Hindlimb muscle (tissue), 1 donor: ENCODE measurements around the gene ZGPAT. TPM values are rescaled to one million over a fixed set of nuclear protein-coding genes. Genes with fewer than 3 reads are reported as not detected.
"Not testable (repeated sequence)": the region's sequence is repeated elsewhere in the genome, so short reads cannot be mapped to it uniquely, and the experiment has no call there.

Experiments
- DNase-seq: peaks from one replicate; pipeline ENCODE4 v3.0.0-alpha.2; 2013
- polyA plus RNA-seq: library from polyadenylated mRNA; unstranded; fragments of 120-200 nt; gene quantifications from one replicate; pipeline ENCODE4 v1.2.1, GENCODE V29; 2013; ENCODE audit not compliant: insufficient read length

ZGPAT gene, protein sequence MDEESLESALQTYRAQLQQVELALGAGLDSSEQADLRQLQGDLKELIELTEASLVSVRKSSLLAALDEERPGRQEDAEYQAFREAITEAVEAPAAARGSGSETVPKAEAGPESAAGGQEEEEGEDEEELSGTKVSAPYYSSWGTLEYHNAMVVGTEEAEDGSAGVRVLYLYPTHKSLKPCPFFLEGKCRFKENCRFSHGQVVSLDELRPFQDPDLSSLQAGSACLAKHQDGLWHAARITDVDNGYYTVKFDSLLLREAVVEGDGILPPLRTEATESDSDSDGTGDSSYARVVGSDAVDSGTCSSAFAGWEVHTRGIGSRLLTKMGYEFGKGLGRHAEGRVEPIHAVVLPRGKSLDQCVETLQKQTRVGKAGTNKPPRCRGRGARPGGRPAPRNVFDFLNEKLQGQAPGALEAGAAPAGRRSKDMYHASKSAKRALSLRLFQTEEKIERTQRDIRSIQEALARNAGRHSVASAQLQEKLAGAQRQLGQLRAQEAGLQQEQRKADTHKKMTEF
- 17.1 TPM for polyA plus RNA-seq

DNA sequence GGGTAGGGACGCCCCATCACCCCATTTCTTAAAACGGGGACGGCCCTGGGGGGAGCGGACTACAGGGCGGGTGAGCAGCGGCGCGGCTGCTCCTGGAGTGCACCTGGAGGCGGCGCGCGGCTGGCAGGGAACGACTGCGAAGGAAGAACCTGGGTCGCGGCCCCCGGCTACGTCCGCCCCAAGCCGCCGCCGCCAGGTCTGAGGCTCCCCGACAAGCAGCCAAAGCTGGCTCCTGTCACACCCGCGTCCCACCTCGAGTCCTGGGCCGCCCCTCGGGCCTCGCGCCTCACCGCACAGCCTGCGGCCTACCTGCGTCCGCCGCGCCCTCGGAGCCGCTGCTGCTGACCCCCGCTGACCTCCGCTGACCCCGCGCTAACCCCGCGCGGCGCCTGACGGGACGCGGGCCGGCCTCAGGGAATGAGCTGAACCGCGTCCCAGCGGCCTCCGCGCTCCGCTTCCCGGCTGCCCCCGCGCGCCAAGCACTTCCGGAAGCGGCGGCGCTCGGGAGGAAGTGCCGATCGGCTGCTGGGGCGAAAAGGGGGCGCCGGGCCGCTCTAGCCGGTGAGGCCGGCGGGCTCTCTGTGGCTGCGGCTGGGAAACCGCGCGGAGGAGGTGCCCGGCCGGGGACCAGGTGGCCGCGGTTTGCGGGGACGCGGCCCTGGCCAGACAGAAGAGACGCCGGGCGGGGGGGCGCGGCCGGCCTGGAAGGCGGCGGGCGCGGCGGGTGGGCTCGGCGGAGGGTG is at the start of gene ZGPAT, which contains the start of gene ARFRP1:
Gene ZGPAT (plus strand): TSS at position 482 of the 743 bp plus-strand sequence. CDS start 542 bp downstream, outside the sequence.
Gene ARFRP1 (minus strand): TSS at position 419 of the 743 bp plus-strand sequence. CDS start 885 bp downstream, outside the sequence.
- peak; percentile 89 for DNase-seq

DNA sequence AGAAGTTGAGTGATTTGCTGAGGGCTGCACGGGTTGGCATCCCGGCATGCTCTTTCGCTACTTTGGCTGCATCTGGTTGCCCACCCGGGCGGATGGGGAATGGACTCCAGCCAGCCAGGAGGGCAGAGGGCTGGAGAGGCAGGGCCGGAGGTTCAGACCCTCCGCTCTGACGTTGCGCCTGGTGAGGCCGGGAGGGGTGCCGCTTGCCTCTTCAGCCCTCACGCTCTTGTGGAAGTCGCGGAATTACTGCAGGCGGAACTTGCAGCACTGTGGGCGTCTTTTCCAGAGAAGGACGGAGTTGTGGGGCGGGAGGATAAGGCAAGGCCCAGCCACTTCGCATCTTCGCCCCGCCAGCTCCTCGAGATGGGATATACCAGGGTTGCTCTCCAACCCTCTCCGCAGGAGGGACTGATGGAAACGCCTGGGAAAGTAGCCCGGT is 49.1 kb upstream of the ZGPAT start:
- no peak for DNase-seq

DNA sequence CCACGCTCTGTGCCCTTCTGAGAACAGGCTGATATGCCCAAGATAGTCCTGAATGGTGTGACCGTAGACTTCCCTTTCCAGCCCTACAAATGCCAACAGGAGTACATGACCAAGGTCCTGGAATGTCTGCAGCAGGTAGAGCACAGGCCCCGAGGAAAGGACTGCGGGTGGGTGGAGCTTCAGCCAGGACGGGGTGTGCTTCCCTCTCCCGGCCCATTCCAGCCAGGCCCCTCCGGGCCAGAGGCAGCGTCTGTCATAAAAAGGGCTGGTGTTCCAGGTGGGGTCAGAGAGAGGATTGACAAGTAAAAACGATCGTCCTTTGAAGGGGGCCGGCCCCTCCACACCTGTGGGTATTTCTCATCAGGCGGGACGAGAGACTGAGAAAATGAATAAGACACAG is 48.5 kb upstream of the ZGPAT start:
- no peak for DNase-seq

DNA sequence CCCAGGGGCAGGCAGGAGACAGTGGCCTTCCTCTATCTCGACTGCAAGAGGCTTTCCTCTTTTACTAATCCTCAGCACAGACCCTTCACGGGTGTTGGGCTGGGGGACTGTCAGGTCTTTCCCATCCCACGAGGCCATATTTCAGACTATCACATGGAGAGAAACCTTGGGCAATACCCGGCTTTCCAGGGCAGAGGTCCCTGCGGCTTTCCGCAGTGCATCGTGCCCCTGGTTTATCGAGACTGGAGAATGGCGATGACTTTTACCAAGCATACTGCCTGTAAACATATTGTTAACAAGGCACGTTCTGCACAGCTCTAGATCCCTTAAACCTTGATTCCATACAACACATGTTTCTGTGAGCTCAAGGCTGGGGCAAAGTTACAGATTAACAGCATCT is 47.7 kb upstream of the ZGPAT start:
- DNase-seq = not testable (repeated sequence)

DNA sequence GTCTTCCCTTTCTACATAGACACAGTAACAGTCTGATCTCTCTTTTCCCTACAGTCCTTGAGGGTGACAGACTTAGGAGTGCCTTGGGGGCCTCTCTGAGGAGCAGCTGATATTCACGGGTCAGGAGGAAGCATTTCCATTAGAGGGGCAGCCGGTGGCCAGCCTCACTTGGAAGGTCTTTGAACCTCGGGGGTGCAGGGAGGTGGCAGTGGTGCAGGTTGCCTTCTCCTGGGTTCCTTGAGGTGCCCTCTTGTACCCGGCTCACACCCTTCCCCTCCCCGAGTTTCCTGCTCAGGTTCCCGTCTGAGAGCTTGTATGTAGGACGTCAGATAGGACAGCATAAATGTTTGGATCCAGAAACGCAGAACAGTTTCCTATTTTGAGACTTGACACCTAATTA is 47.2 kb upstream of the ZGPAT start:
- no peak for DNase-seq

DNA sequence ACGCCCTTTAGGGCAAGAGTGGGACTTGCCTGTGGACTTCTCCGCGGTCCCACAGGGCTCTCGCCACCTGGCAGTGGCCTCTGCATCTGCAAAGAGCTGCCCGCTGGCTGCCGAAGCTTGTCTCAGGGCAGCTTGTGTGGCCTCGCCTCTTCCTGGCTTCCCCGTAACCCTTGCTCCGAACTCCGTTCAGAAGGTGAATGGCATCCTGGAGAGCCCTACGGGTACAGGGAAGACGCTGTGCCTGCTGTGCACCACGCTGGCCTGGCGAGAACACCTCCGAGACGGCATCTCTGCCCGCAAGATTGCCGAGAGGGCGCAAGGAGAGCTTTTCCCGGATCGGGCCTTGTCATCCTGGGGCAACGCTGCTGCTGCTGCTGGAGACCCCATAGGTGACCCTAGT is 46.7 kb upstream of the ZGPAT start:
- DNase-seq = no peak

DNA sequence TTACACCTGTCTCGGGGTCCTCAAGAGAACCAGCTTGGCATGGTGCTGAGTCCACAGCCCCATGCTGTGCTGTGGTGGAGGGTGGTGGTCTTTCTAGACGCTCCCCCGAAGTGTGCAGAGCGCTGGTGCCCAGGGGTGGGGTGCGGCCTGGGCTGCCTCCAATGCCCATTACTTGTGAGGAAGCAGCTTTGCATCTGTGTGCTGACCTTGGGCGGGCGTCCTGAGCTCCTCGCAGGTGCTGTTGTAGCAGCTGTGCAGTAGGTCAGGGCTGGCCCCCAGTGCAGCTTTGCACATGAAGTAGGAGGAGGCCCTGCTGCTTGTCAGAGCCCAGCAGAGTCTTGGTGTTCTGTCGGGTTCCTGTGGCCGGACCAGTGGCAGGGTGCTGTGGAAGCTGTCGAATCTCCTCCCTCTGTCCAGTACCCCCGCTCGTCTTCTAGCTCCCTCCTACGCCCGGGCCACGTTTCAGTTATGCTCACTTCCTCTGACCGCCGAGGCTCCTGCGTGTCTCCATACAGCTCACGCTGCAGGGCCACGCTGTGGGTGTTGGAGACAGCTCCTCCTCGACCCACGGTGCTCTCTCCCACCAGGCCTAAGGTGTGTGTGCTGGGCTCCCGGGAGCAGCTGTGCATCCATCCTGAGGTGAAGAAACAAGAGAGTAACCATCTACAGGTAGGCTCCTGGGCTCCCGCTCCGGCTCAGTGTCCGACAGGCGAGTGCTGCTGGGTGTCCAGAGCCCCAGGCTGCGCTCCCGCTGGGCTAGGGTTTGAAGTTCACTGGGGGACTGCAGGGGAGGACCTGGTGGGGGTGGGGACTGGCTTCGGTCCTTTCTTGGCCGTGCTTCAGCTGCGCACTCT is 45.7 kb upstream of the ZGPAT start:
- no peak for DNase-seq

DNA sequence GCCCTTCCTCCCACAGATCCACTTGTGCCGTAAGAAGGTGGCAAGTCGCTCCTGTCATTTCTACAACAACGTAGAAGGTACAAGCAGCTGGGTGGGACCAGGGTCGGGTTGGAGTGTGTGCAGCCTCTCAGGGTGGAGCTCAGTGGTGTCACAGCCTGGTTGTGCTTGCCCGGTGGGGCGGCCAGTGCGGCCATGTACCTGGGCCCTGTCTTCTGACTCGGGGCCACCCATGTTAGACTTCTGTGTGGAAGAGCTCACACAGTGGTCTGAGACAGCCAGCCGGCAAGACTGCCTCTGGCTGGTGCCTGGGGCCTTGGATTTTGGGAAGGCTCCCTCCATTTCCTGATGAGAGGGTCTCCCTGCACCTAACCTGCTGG is 45.0 kb upstream of the ZGPAT start:
- no peak for DNase-seq

DNA sequence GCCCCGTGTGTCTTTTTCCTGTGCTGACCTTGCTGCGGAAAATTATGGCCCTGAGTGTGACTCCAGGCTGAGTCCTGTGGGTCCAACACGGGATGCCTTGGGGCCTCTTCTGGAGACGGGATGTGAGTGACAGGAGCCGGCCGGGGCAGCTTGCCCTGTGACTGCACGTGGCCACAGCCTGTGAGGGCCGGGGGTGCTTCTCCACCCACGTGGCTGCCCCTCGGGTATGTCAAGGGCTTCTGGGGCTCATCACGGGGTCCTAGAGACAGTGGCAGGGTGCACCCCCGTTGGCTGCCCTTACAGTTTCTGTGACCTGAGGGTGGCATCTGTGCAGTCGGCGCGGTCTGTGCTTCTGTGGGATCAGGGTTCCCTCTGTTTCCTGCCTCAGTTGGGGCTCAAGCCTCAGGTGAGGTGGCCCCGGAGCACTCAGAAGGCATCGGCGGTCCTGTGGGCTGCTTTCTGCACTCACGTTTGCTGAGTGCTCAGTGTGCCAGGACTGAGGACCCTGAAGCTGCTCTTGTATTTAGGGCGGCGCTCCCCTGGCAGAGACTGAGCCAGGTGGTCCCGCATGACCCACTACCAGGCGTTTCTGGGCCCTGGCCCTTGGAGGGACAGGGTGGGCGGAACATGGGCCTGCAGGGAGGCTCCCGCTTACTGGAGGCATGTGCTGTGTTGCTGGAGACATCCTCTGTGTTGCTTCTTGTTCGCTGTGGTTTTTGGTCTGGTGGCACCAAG is 44.3 kb upstream of the ZGPAT start:
- no peak for DNase-seq

DNA sequence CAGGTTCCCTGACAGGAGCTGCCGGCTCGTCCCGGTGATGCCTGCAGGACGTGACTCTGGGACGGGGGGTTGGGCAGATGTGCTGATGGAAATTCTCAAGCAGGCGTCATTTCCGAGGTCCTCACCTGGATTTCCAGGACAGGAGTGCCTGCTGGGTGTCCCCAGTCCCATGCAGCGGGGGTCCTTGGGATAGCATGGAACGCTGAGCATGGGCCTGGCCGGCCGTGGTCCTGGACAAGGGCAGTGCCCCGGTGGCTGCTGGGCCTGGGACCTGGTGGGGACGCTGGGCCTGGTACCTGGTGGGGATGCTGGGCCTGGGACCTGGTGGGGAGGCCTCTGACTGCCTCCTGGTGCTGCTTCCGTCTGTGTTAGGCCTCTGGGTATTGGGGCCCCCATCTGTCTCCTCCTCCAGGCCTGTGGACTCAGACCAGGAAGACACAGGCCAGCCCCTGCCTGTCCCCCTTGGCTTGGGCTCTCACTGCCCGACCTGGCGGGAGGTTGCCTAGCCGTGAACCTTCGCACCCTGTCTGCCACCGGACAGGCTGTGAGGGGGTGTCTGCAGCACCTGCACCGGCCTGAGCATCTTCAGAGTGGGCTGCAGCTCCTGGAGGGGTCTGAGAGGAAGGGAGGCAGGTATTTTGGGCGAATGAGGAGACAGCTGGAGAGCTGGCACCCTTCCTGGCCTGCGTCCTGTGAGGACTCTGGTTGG is 43.5 kb upstream of the ZGPAT start:
- no peak for DNase-seq

DNA sequence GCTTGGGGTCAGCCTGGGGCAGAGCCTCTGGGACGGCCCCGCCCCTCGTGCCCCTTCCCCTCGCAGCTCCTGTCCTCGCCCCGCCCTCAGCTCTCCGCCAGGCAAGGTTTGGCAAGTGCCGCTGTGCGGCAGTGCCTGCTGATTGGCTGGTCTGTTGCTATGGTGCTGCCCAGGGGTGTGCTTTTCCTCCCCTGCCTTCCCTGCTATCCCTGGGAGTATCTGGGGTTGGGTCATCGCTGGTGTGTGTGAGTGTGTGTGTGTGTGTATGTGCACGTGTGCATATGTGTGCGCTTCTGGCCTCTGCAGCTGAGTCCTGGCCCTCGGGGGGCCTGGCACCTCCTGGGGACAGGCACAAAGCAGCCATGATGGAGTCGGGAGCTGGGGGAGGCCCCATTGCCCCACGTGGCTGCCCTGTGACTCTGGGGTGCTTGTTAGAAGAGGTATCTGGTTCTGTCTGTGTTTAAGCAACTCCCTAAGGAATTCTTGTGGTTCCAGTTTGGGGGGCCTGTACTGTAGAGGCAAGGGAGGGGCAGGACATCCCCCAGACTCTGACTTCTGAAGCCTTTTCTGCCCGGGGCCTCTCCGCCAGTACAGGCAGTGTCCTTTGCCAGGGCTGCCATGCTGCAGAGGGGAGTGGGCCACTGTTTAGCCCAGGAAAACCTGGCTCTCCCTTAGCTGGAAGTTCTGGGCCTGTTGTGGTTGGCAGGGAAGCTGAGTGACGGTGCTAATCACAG is 42.8 kb upstream of the ZGPAT start:
- no peak for DNase-seq

DNA sequence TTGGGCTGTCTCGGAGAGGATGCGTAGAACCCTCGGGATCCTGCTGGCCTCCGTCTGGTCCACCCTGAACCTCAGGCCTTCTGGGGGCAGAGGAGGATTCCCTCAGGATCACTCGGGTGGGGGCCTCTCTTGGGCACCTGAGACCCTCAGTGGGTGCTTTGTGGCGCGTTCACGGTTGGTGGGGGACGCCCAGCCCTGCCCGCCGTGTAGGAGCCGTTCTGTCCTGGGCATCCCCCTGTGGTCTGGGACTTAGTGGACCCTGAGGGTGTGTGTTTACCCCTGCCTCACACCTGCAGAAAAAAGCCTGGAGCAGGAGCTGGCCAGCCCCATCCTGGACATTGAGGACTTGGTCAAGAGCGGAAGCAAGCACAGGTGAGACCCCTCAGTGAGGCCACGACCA is 42.1 kb upstream of the ZGPAT start:
- no peak for DNase-seq

DNA sequence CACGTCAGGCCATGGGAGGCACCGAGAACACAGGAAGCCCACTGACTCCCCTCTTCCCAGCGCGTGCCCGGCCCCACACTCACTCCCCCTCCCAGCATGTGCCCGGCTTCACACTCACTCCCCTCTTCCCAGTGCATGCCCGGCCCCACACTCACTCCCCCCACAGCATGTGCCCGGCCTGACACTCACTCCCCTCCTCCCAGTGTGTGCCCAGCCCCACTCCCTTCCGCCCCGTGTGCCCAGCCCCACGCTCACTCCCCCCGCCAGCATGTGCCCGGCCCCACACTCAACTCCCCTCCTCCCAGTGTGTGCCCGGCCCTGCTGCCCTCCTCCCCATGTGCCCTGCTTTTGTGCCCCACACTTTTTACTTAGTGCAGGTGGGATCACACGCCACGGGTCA is 40.0 kb upstream of the ZGPAT start:
- no peak for DNase-seq

DNA sequence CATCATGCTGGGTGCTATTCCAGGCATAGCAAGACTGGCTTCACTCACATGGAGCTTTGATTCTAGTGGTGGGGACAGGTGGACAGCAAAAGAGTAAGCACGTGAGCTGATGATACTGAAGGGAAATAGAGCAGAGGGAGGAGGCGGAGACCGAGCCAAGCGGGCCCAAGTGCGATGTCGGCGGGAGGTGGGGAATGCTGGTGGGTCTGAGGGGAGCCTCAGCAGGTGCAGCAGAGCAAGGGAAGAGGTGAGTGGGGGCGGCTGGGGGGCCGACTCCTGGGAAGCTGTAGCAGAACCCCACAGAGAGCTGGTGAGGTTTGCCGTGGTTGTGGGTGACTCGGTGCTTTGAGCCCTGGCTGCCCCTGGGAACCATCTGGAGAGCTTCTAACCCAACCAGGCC is 39.5 kb upstream of the ZGPAT start:
- DNase-seq = no peak

DNA sequence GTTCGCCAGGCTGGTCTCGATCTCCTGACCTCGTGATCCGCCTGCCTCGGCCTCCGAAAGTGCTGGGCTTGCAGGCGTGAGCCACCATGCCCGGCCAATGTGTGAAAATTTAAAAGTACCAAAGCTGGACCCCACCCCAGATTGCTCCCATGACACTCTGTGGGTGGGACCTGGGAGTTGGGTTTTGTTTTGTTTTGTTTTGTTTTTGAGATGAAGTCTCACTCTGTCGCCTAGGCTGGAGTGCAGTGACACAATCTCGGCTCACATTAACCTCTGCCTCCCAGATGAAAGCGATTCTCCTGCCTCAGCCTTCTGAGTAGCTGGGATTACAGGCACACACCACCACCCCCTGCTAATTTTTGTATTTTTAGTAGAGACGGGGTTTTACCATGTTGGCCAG is 36.1 kb upstream of the ZGPAT start:
- not testable (repeated sequence) for DNase-seq

DNA sequence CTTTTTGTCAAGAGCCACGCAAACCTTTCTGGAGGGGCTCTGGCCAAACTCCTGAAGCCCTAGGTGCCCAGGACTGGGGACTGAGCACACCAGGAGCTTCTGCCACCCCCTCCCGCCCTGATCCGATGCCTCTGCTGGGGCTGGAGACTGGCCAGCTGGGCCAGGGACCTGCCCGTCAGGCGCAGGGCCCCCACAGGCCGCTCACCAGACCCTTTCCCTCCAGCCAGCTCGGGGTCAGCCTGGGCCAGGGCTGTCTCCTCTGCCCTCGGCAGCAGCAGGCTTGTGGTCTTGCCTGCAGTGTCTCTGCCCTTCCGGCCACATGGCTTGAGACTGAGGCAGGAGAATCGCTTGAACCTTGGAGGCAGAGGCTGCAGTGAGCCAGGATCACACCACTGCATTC is 35.2 kb upstream of the ZGPAT start:
- DNase-seq = no peak

DNA sequence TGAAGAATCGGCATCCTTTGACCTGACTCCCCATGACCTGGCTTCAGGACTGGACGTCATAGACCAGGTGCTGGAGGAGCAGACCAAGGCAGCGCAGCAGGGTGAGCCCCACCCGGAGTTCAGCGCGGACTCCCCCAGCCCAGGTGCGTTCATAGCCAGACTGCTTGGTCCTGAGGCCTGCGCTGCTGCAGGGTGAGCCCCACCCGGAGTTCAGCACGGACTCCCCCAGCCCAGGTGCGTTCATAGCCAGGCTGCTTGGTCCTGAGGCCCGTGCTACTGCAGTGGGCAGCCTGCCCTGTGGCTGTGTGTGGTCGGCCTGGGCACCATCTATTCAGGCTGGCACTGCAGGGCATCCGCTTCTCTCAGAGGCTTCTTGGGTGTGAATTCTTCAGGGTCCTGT is 33.9 kb upstream of the ZGPAT start:
- DNase-seq = no peak

DNA sequence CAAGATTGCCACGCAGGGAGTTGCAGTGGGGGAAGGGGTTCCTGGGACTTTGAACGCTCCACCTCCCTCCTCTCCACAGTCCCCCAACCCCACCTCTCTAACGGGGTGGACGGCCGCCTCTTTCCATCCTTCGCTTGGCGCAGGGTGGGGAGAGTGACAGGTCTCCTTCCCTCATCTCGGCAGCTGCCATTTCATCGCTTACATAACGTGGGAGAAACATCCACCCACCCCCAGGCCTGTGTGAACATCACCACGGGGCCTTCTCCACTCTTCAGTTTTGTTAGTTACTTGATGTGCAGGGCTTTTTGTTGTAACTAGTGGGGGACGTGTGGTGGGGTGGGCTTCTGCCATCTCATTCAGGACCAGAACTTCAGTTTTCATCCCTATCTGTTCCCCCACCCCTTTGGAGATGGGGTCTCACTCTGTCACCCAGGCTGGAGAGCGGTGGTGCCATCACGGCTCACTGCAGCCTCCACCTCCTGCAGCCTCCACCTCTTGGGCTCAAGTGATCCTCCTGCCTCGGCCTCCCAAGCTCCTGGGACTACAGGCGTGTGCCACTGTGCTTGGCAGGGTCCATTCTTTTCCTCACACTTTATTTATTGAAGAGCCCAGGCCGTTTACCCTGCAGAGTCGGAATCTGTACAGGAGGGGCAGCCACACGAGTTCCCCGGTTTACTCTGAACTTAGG is 32.0 kb upstream of the ZGPAT start:
- DNase-seq = no peak

DNA sequence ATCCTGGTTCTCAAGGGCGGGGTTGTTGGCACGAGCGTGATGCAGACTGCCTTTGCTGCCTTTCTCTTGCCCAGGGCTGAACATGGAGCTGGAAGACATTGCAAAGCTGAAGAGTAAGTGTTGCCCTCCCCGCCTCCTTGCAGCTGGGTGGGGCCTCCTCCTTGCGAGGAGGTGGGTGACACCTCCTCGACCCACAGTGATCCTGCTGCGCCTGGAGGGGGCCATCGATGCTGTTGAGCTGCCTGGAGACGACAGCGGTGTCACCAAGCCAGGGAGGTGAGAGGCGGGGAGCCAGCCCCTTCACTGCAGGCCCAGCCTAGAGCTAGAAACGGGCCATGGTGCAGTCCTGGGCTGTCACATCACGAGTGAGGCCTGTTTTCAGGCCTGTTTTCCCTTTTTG is 29.8 kb upstream of the ZGPAT start:
- no peak for DNase-seq
